GM13976 (cell line): ENCODE results near the gene CHI3L1.

ENCODE experiments used
- DNase-seq: peaks from one replicate; pipeline ENCODE4 v3.0.0; 2012; ENCODE audit warnings: low spot score
- in situ Hi-C: fragments of 300-500 bp; cut with MboI; formaldehyde crosslinking; loops from one replicate; pipeline ENCODE4 v1.12.0; 2022; ENCODE audit warnings: low sequenced_read_pairs, mixed read lengths, inconsistent platforms; ENCODE audit not compliant: unreplicated experiment
- TF ChIP-seq, protein P1 (sequence below): IDR thresholded peaks from 2 replicates; pipeline ENCODE4 v1.5.1; 2012; ENCODE audit warnings: borderline replicate concordance, mild to moderate bottlenecking; ENCODE audit not compliant: insufficient read depth; ENCODE audit errors: extremely low read depth, missing control alignments, control extremely low read depth

CHI3L1 gene

GRCh38 chr1:203179667-203180005 lies 6.9 kb downstream of the CHI3L1 start:
- TF ChIP-seq, protein P1, sequence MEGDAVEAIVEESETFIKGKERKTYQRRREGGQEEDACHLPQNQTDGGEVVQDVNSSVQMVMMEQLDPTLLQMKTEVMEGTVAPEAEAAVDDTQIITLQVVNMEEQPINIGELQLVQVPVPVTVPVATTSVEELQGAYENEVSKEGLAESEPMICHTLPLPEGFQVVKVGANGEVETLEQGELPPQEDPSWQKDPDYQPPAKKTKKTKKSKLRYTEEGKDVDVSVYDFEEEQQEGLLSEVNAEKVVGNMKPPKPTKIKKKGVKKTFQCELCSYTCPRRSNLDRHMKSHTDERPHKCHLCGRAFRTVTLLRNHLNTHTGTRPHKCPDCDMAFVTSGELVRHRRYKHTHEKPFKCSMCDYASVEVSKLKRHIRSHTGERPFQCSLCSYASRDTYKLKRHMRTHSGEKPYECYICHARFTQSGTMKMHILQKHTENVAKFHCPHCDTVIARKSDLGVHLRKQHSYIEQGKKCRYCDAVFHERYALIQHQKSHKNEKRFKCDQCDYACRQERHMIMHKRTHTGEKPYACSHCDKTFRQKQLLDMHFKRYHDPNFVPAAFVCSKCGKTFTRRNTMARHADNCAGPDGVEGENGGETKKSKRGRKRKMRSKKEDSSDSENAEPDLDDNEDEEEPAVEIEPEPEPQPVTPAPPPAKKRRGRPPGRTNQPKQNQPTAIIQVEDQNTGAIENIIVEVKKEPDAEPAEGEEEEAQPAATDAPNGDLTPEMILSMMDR: no peak
- DNase-seq: no peak
- in situ Hi-C loops: no loop called here

DNA sequence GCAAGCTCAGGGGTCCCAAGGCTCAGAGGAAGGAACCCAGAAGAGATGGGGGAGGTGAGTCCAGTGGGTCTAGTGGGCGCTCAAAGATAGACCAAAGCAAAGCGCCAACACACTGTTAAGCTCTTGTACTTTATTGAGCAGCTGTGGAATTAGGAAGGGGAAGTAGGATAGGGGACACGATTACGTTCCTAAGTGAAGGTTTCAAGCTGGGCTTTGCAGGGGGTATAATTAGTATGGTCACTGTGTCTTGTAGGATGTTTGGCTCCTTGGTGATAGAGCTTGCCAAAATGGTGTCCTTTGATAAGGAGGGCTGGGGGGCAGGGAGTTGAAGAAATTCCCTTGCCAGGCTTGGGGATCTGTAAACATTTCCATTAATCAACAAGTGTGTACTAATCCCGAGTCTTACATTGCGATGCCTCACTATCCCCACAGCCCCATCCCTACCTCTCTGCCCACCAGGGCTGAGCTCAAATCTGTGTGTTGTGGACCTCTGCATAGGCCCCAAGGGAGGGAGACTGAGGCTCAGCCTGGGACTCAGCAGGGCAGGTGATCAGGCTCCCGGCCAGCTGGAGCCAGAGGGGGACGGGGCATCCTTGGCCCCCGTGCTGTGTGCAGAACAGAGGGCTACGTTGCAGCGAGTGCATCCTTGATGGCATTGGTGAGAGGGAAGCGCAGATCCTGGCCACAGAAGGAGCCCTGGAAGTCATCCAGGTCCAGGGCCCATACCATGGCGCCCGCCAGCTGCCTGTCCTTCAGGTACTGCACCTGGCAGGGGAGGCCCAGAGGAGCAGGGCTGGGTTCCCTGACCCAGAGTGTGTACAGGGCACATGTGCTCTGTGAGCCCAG lies 7.5 kb downstream of the CHI3L1 start:
- in situ Hi-C loops: no loop called here
- TF ChIP-seq, protein P1: no peak
- no peak for DNase-seq

DNA sequence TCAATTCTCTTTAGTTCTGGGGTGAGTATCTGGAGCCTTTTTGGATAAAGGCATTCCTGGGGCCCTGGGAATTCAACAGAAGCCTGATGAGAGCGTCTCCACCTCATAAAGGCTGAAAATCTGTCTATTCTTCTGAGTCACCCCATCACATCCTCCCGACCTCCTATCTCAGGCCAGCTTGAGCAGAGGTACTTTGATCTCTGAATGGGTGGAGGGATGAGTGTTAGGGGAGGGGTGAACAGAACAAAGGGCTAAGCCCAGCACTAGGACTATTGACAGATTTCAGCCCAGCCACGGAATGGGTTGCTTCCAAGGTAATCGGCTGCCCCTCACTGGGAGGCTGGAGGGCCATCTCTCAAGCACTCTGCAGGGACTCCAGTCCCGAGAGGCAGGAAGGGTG lies 8.4 kb downstream of the CHI3L1 start:
- in situ Hi-C loops: no loop called here

GRCh38 chr1:203177470-203178039 lies 8.9 kb downstream of the CHI3L1 start:
- in situ Hi-C loops: no loop called here
- TF ChIP-seq, protein P1: no peak
- DNase-seq: no peak

More for the DNA sequence above, 8.4 kb downstream of the CHI3L1 start:
- no peak for DNase-seq
- TF ChIP-seq, protein P1: no peak

- TF ChIP-seq, protein P1: no peak
- in situ Hi-C loops: no loop called here
- no peak for DNase-seq
Measured at GRCh38 chr1:203177036-203177405, 9.5 kb downstream of the CHI3L1 start.

GRCh38 chr1:203176273-203177035 lies 10.1 kb downstream of the CHI3L1 start:
- in situ Hi-C loops: no loop called here
- no peak for DNase-seq
- TF ChIP-seq, protein P1: no peak
